H4 (cell line): ENCODE results near the gene NDUFA7. TPM values are rescaled to one million over a fixed set of nuclear protein-coding genes. Genes with fewer than 3 reads are reported as not detected.
"Not testable (repeated sequence)": the region's sequence is repeated elsewhere in the genome, so short reads cannot be mapped to it uniquely, and the experiment has no call there.

ENCODE experiments used
- DNase-seq: peaks from one replicate; pipeline ENCODE4 v3.0.0-alpha.2; 2015; ENCODE audit warnings: low spot score
- total RNA-seq: library from RNA; depleted of rRNA; stranded (reverse); fragments of >200 nt; shearing (Covaris generic); gene quantifications from 2 replicates; pipeline ENCODE4 v1.2.3, GENCODE V29; 2014; rRNA removed

NDUFA7 gene
- total RNA-seq: 57.7 and 71.5 TPM in 2 replicates

- peak; percentile 97 for DNase-seq
Observed at GRCh38 chr19:8321067-8321985, at the start of gene NDUFA7, which contains the start of gene RPS28. NDUFA7 (minus strand) TSS chr19:8321375; CDS start chr19:8321358, 17 bp downstream. RPS28 (plus strand) TSS chr19:8321496; CDS start chr19:8321531, 35 bp downstream.

DNA sequence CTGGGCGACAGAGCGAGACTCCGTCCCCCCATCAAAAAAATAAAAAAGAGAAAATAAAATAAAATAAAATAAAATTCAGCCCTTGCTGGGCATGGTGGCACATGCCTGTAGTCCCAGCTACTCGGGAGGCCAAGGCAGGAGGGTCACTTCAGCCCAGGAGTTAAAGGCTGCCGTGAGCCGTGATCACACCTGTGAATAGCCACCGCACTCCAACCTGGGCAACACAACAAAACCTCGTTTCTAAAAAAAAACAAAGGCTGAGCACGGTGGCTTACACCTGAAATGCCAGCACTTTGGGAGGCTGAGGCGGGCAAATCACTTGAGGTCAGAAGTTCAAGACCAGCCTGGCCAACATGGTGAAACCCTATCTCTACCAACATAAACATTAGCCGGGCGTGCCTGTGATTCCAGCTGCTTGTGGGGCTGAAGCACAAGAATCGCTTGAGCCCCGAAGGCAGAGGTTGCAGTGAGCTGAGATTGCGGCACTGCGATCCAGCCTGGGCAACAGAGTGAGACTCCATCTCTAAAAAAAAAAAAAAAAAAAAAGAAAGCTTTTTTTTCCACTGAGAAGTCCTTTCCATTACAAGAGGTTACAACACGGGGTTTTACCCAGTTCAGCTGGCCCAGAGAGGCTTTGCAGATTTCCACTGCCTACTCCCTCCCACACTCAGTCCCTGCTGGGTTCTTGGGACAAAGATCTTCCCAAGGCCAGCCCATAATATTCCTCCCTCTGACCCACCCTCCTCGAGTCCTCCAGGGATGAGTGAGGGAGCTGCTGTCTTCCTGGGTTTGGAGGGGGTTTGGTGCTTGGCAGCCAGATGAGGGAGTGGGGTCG is 49.2 kb upstream of the NDUFA7 start:
- DNase-seq: peak; percentile 81

DNA sequence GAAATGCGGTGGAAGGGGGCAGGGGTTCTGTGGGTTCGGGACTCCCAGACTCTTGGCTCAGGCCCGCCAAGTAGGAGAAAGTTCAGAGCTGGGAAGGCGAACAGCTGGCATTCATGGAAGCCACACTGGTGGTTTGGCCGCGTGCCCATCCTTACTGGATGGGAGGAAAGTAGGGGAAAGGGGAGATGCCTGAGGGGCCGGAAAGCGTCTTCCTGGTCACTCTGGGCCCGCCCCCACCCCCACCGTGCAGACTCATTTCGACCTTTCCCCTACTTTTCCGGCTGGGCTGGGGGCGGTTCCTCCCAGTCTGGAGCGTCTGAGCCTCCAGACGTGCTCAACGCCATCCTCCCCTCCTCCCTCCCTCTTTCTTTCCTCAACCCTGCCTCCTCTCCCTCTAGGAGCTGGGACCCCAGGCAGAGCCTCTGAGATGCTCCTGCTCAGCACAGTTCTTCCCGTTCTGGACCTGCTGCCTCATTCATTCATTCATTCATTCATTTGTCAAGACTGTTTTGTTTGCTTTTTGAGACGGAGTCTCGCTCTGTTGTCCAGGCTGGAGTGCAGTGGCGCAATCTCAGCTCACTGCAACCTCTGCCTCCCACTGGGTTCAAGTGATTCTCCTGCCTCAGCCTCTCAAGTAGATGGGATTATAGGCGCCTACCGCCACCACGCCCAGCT is 46.3 kb upstream of the NDUFA7 start:
- DNase-seq: peak; percentile 99

DNA sequence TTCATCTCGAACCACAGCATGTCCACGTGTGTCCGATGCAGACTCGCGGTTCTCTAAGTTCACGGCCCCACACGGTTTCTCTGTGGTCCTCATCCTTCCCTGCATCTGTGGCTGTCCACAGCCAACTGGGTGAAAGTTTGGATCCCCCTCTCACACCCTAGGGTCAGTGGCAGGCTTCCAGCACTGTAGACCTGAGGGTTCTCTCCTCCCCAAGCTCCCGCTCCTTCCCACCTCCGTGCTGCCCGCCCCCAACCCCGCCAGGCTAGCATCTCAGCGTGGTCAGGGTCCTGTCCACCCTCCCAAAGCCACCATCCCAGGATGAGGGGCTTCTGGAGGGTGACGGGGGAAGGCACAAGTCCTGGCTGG is 45.8 kb upstream of the NDUFA7 start:
- DNase-seq: no peak

DNA sequence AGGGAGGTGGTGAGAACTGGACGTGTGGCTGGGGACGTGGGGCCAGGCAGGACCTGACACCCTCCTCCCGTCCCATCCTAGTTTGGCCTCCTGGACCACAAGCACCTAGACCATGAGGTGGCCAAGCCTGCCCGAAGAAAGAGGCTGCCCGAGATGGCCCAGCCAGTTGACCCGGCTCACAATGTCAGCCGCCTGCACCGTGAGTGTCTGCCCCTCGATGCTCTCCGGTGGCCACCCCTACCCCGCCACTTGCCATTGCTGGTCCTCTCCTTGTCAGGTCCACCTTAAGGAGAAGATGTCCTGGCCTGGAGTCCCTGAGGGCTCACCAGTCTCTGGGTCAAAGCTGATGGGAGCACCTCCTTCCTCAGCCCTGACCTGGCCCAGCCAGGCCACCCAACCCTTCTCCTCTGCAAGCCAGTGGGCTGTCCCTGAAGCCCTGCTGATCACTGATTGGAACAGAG is 45.0 kb upstream of the NDUFA7 start:
- DNase-seq: no peak

- no peak for DNase-seq
Observed at GRCh38 chr19:8363803-8364771, 42.9 kb upstream of the NDUFA7 start, which contains the start of gene ANGPTL4. ANGPTL4 (plus strand) TSS chr19:8364155; CDS start chr19:8364322, 167 bp downstream.

DNA sequence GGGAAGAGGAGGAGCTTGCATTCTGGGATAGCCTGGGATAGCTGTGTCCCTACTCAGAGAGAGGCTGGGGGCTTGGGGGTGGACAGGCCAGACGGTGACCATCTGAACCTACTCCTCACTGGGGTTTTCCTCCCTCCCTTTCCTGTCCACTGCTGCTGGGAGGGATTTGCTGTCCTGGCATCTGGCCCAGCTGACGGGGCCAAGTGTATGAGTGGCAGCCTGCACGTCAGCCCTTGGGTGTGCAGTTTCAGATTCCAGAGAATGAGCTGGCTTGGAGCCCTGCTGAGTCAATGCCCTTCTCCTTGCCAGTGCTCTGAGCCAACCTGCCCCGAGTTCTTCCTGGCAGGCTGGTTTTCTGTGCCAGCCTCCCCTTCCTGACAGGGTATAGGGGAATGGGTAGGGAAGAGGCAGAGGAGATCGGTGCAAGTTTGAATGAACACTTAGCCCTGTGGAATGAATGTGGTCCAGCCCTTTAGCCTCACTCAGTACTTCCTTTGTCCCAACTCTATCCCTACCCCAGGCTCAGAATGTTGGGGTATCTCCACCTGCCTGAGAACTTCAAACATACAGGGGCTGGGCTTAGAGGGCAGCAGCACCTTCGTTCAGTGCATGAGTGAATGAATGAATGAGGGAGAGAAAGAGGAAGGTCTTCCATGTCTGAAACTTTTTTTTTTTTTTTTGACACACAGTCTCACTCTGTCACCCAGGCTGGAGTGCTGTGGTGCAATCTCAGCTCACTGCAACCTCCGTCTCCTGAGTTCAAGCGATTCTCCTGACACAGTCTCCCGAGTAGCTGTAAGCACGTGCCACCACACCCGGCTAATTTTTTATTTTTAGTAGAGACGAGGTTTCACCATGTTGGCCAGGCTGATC is 41.0 kb upstream of the NDUFA7 start:
- DNase-seq: peak; percentile 100

GRCh38 chr19:8360196-8360595 is 39.0 kb upstream of the NDUFA7 start:
- no peak for DNase-seq

GRCh38 chr19:8358948-8359347 is 37.8 kb upstream of the NDUFA7 start:
- DNase-seq: no peak

- no peak for DNase-seq
Observed at GRCh38 chr19:8357007-8357521, 35.9 kb upstream of the NDUFA7 start.

DNA sequence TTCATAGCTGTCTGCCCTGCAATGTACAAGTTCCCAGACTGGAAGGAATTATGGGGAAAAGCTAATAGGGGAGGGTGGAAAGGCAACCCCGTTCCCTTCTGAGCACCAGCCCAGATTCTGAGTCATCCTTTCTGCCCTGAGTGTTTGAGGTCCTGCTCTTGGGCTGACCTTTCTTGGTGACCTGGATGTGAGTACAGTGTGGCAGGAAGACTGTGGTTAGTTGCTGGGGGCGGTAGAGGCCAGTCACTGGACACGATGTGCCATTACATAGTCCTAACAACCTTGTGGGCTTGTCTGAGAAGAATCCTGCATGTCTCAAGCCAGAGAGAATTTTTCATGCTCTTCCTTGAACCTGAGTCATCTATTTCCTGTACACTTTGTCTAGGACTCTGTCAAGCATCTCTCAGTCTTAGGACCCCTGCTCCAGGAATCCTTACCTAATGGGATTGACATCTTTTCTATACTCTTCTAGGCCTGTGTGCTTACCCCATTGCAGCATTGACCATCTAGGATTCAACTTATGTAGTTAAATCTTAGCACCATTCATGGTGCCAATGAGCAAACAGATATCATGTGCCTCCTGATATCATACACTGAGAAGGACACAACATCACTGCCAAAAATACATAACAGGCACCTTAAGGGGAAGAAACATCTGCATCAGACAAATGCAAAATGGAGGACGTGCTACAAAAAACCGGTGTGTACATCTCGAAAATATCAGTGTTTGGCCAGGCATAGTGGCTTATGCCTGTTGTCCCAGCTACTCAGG is 34.6 kb upstream of the NDUFA7 start:
- DNase-seq: peak; percentile 87

- DNase-seq: not testable (repeated sequence)
Observed at GRCh38 chr19:8352845-8353244, 31.7 kb upstream of the NDUFA7 start.

- no peak for DNase-seq
Observed at GRCh38 chr19:8352134-8352827, 31.1 kb upstream of the NDUFA7 start.

DNA sequence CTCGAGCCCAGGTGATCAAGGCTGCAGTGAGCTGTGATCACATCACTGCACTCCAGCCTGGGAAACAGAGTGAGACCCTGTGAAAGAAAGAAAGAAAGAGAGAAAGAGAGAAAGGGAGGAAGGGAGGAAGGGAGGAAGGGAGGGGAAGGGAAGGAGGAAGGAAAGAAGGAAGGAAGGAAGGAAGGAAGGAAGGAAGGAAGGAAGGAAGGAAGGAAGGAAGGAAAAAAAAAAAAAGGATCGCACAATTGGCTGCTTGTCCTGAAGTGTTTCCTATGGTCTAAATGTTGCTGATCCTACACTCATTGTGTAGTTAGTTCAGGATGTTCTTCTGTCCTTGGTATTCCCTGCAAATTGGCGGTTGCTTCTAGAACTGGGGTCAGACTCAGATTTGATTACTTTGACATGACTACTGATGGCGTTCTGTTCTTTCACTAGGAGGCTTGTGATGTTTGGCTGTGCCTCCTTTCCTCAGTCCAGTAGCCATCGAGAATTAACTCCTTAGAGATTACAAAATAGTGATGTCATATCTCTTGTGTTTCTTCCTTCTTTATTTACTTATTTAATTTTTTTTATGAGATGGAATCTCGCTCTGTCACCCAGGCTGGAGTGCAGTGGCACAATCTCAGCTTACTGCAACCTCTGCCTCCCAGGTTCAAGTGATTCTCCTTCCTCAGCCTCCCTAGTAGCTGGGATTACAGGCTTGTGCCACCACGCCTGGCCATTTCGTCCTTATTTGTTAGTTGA is 28.6 kb upstream of the NDUFA7 start:
- not testable (repeated sequence) for DNase-seq

GRCh38 chr19:8343483-8343844 is 22.3 kb upstream of the NDUFA7 start:
- no peak for DNase-seq

GRCh38 chr19:8342684-8343482 is 21.7 kb upstream of the NDUFA7 start, which contains the start of gene KANK3:
KANK3 (minus strand) TSS chr19:8343262; CDS start chr19:8337828, 5,434 bp downstream.
- no peak for DNase-seq
